HG03442 (cell line): ENCODE data around the gene CACNA1B.
"Not testable (repeated sequence)": the region's sequence is repeated elsewhere in the genome, so short reads cannot be mapped to it uniquely, and the experiment has no call there.

Experiments used
- ATAC-seq: cut with Tn5 transposase; IDR thresholded peaks from one replicate; pipeline ENCODE4 v1.9.1; 2021; ENCODE audit warnings: mild to moderate bottlenecking, moderate library complexity; ENCODE audit not compliant: unreplicated experiment

CACNA1B gene

GRCh38 chr9:137885121-137885520 is 7.5 kb downstream of the CACNA1B start:
- not testable (repeated sequence) for ATAC-seq

GRCh38 chr9:137888621-137889020 is 11.0 kb downstream of the CACNA1B start:
- not testable (repeated sequence) for ATAC-seq

- ATAC-seq = not testable (repeated sequence)
These were observed 12.4 kb downstream of the CACNA1B start for GRCh38 chr9:137889966-137890365.

GRCh38 chr9:137890768-137891587 is 13.4 kb downstream of the CACNA1B start:
- not testable (repeated sequence) for ATAC-seq

- ATAC-seq = no peak
These were observed 14.2 kb downstream of the CACNA1B start for GRCh38 chr9:137891588-137892423.

GRCh38 chr9:137892424-137893191 is 15.0 kb downstream of the CACNA1B start:
- no peak for ATAC-seq

GRCh38 chr9:137893670-137894069 is 16.1 kb downstream of the CACNA1B start:
- ATAC-seq = no peak

- no peak for ATAC-seq
These were observed 22.2 kb downstream of the CACNA1B start for GRCh38 chr9:137899551-137900360.

GRCh38 chr9:137900584-137901310 is 23.2 kb downstream of the CACNA1B start:
- no peak for ATAC-seq

GRCh38 chr9:137902646-137903045 is 25.1 kb downstream of the CACNA1B start:
- no peak for ATAC-seq

- no peak for ATAC-seq
These were observed 28.2 kb downstream of the CACNA1B start for GRCh38 chr9:137905740-137906139.

- ATAC-seq = no peak
These were observed 30.2 kb downstream of the CACNA1B start for GRCh38 chr9:137907776-137908175.

GRCh38 chr9:137912671-137913070 is 35.1 kb downstream of the CACNA1B start:
- ATAC-seq = no peak

GRCh38 chr9:137913132-137913531 is 35.5 kb downstream of the CACNA1B start:
- no peak for ATAC-seq

- ATAC-seq = no peak
These were observed 36.5 kb downstream of the CACNA1B start for GRCh38 chr9:137913771-137914767.

GRCh38 chr9:137916540-137916939 is 39.0 kb downstream of the CACNA1B start:
- ATAC-seq = no peak

GRCh38 chr9:137917116-137917515 is 39.5 kb downstream of the CACNA1B start:
- ATAC-seq = no peak

GRCh38 chr9:137917795-137918194 is 40.2 kb downstream of the CACNA1B start:
- no peak for ATAC-seq
